ENCODE data around the gene NCOA1.

- TF ChIP-seq CTCF (IDR thresholded peaks at IDR 0.05; ENCODE audit: low read depth, low read length, poor library complexity, severe bottlenecking): no peak
- TF ChIP-seq EZH2phosphoT487 (IDR thresholded peaks at IDR 0.05; ENCODE audit: borderline replicate concordance, low read length): no peak
These were observed 6.6 kb downstream of the NCOA1 start for GRCh38 chr2:24497685-24498084.
